CD4-positive, alpha-beta T cell treated with Interleukin-15 for 1 hour (primary cell): ENCODE measurements around the gene ZACN.
A peak's percentile ranks its signal among the peaks of the same experiment; 100 is the strongest.
"Not testable (repeated sequence)": the region's sequence is repeated elsewhere in the genome, so short reads cannot be mapped to it uniquely, and the experiment has no call there.

ENCODE experiments used
- DNase-seq: peaks from one replicate; pipeline ENCODE4 v3.0.0-alpha.2; 2020

ZACN gene

DNA sequence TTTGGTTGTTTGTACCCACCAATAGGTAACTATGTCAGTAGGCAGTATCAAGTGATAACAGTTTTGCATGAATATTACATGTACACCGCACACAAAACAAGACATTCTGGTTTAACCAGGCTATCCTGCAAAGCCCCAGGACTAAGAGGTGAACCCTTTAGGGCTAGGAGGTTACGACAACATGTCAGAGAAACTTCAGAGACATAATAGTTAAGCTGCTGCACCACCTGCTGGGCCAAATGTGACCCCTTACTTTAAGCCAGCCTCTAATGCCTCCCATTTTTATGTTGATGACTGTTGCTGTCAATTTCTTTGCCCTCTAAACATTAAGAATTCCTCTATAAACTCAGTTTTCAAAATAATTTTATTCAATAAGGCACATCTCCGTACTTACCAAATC, 22.1 kb upstream of the ZACN start:
- no peak for DNase-seq

DNA sequence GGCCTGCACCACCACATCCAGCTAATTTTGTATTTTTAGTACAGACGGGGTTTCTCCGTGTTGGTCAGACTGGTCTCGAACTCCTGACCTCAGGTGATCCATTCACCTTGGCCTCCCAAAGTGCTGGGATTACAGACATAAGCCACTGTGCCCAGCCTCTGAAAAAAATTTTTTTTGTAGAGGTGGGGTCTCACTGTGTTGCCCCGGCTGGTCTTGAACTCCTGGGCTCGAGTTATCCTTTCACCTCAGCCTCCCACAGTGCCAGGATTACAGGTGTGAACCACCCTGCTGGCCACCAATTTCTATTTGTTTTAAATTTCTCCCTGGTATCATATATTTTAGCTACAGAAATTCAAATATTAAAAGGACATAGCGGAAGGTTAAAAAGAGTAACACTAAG, 20.7 kb upstream of the ZACN start:
- DNase-seq = not testable (repeated sequence)

- no peak for DNase-seq
These were observed 15.0 kb upstream of the ZACN start for GRCh38 chr17:76063875-76064546.

DNA sequence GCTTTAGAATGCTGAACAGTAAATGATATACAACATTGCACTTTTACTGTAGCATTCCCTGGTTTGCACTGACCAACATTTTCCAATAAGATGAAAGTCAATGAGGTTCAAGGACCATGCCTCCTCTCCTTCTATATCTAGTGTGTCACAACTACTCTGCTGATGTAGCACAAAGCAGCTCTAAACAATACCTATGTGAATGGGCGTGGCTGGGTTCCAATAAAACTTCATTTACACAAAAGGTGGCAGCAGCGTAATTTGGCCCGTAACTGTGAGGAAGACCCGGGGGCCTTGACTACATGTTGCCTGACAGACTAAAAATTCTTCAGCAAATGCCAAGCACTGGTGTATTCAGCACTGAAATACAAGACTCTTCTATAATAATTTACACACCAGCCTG, 13.2 kb upstream of the ZACN start:
- DNase-seq = no peak

DNA sequence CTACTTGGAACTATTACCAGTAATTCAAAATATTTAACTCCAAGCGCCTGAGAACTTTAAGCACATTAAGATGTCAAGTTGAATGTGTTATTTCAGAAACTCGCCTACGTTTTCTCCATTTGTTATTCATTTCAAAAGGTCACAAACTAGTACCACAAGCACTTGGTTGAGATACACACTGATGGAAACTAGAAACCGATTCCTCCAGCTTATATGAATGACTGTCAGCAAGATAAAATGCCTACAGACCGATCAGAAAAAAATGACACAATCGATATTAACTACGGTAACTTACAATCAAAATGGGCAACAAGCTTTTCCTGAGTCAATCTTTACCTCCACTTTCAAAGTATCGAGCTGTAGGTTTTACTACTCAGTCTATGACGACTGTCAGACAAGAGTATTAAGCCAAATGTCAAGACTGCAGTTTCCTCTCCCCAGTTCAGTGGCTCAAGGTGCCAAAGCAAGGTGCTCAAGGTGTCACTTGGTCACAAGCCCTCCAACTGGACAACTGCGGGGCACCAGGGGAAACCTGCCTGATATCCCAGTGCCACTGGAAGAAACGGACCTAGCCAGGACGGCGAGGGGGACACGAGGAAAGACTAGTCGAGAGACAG, 7.3 kb upstream of the ZACN start:
- no peak for DNase-seq

DNA sequence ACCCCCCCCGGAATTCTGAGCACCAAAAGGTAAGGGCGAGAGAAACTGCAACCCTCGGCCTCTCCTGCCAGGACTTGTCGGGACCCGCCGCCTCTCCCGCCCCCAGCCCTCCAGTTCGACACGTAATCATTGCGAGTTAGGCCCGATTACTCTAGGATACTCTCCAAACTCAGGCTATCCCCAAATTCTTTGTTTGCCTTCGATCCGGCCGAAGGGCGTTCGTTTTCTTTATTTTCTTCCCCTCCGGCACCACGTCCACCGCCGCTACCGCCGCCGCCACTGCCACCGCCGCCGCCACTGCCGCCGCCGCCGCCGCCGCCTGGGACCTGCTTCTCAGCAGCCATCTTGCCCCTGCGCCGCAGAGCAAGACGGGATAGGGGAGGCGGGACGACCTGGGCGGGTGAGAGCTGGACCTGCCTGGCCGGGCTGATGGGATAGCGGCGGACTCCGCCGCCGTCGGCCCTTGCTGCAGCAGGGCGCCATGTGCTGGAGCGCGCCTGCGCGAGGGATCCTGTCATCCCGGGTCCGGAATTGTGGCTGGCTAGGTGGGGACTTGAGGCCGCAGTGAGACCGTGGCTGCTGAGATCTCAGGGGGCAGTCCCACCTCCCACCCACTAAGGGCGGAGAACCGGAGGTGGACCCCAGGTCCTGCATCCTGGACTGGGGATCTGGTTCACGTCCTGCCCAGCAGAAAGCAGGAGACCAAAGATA, 6.7 kb upstream of the ZACN start, which contains the start of gene SRP68:
TSS of gene SRP68 (minus strand) at position 370 of the 711 bp plus-strand sequence. CDS start at position 344, 26 bp downstream.
- peak; percentile 89 for DNase-seq

- no peak for DNase-seq
These were observed 4.3 kb upstream of the ZACN start, which contains the start of gene GALR2 for GRCh38 chr17:76074390-76075363. GALR2 (plus strand) TSS chr17:76074781; CDS start chr17:76074884, 103 bp downstream.

DNA sequence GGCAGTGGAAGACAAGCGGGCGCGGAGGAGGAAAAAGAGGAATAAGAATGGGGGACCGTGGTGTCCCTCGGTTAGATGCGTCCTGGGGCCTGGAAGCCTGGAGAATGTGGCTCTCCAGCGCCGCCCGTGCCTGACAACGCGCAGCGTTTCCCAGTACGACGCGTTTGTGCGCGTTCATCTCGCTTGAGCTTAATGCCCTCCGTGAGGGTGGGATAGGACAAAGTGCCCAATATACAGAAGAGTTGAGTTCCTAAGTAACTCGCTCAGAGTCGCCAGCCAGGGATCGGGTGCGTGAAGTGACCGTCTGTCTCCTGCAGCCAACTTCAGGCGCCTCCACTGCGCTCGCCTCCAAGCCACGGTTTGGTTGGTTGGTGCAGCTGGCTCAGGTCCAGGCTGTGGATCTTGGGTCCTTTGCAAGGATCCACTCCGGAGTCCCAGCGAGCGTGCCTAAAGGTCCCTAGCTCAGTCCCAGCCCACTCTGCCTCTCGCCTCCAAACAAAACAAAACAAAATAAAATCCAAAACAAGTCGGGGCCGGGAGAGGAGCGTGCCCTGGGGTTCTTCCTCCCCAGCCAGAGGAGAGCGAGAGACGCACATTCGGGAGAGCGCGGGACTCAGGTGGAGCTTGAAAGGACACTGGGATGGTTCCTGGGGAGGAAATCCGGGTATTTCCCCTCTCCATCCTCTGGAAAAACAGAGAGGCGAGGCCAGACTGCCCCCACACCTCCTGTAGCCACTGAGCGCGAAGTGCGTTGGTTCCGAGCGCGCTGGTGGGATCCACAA, 3.4 kb upstream of the ZACN start:
- DNase-seq = no peak

GRCh38 chr17:76076146-76076764, 2.7 kb upstream of the ZACN start:
- no peak for DNase-seq

DNA sequence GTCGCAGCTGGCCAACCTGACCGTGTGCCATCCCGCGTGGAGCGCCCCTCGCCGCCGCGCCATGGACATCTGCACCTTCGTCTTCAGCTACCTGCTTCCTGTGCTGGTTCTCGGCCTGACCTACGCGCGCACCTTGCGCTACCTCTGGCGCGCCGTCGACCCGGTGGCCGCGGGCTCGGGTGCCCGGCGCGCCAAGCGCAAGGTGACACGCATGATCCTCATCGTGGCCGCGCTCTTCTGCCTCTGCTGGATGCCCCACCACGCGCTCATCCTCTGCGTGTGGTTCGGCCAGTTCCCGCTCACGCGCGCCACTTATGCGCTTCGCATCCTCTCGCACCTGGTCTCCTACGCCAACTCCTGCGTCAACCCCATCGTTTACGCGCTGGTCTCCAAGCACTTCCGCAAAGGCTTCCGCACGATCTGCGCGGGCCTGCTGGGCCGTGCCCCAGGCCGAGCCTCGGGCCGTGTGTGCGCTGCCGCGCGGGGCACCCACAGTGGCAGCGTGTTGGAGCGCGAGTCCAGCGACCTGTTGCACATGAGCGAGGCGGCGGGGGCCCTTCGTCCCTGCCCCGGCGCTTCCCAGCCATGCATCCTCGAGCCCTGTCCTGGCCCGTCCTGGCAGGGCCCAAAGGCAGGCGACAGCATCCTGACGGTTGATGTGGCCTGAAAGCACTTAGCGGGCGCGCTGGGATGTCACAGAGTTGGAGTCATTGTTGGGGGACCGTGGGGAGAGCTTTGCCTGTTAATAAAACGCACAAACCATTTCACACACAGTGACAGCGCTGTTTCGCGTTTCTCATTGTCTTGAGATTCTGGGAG, 2.0 kb upstream of the ZACN start:
- DNase-seq = peak; percentile 69

DNA sequence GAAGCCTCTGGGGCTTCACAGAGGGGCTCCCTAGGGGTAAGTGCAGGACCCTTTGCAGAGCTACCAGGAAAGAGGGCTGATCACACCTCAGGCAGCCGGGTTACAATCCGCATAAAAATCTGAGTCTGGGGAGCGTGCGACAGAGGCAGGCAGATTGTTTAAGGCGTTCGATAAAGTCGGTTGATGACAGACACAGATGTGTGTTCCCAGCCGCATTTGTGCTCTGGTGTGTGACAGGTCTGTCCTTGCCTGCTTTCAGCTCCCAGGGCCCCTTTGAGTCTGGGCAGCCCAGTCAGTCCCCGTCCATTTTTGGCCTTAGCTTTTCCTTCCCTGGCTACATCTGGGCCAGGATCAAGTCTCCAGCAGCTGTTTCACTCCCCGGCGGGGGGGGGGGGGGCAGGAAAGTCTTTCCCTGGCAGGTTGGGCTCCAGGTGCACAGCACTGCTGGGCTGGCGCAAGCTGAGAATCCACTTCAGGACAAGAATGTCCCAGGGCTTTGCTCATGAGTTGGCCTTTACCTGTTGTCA, 1.3 kb upstream of the ZACN start:
- no peak for DNase-seq

DNA sequence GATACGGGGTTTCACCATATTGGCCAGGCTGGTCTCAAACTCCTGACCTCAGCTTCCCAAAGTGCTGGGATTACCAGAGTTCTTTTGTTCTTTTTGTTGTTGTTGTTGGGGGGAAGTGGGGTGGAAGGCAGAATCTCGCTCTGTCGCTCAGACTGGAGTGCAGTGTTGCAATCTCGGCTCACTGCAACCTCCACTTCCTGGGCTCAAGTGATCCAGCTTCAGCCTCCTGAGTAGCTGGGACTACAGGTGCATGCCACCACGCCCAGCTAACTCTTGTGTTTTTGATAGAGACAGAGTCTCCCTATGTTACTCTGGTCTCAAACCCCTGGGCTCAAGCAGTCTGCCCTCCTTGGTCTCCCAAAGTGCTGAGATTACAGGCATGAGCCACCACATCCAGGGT, 612 bp upstream of the ZACN start:
- DNase-seq = not testable (repeated sequence)

DNA sequence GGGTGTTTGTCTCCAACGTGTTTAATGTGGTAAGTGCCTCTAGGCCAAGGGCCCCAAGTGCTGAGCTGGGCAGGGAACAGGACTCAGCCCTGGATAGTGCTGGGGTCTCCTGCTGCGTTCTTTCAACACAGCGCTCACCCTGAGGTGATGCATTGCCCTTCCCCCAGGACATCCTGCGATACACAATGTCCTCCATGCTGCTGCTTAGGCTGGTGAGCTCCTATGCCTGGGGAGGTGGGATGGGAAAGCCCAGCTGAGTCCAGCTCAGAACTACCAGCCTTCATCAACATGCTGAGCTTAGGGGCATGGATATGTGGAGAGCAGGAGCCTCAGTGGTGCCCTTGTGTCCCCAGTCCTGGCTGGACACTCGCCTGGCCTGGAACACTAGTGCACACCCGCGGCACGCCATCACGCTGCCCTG, 563 bp downstream of the ZACN start:
- no peak for DNase-seq

DNA sequence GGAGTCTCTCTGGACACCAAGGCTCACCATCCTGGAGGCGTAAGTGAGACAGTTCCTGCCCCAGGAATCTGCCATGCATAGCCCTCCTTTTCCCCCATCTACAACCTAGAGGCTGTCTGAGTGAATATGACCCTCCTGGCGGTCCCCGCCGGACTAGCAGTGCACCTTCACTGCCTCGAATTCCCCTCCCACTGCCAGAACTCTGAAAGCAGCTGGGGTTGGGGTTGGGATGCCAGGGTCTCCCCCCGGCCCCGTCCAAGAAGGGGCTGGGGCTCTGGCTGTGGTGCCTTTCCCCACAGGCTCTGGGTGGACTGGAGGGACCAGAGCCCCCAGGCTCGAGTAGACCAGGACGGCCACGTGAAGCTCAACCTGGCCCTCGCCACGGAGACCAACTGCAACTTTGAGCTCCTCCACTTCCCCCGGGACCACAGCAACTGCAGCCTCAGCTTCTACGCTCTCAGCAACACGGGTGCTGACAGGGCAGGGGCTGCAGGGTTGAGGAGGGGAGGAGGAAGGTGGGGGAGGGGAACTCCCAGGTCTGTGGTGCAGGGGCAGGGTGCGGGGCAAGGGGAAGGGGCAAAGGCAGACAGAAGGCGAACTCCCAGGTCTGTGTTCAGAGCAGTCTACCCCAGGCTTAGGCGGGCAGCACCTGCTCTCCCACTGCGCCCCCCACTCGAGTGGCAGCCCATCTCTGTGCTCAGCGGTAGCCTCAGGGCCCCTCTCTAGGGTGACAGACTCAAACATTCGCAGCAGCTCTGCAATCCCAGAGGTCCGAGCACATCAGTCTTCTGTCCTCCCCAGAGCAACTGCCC, 1.2 kb downstream of the ZACN start:
- no peak for DNase-seq

GRCh38 chr17:76080768-76081287, 1.8 kb downstream of the ZACN start:
- DNase-seq = no peak

GRCh38 chr17:76081295-76082210, 2.6 kb downstream of the ZACN start:
- no peak for DNase-seq

GRCh38 chr17:76082326-76083251, 3.6 kb downstream of the ZACN start:
- no peak for DNase-seq
